Measurements from ENCODE around the gene ZHX3. TPM values are rescaled to one million over a fixed set of nuclear protein-coding genes. Genes with fewer than 3 reads are reported as not detected.

Gene ZHX3
- total and polyA plus RNA-seq, 2 donors from 2014 or later: 24.7 to 153 TPM

DNA sequence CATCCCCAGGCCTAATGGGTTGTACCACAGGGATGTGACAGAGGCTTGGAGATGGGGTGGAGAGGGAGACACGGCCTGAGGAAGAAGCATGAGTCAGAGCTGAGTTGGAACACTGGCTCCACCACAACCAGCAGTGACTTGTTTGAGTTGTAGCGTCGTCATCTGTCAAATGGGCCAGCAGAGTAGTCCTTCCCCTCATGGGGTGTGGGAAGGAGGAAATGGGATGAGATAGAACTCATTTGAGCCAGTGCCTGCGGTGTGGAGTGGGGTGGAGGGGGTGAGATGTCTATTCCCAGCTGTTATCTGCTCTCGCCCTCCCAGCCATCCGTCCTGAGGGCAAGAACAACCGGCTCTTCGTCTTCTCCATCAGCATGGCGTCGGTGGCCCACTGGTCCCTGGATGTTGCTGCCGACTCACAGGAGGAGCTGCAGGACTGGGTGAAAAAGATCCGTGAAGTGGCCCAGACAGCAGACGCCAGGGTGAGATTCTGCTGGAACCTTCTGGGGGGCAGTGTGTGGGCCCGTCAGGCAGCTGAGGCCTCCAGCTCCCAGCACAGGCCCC lies 147.7 kb downstream of the ZHX3 start:
- DNase-seq: peak in 1 of 5 donors; percentile 25

DNA sequence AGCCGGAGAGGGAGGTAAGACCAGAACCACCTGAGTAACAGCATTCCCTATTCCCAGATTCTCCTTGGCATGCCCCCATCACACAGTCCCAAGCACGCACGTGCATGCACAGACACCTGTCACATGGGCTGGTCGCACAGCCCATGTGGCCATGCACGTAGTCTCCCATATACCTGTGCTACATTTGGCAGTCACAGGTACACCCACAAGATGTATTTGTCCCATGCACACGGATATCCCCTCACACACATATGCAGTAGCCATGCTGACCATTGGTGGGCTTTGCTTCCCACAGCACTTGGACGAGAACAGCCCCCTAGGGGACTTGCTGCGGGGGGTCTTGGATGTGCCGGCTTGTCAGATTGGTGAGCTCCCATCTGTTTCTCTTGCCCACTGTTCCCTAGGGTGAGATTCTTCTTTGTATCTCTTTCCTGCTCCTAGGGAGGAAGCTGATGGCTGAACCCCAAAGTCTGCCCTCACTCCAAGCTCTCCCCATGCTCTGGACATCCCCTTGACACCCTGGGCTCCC lies 148.3 kb downstream of the ZHX3 start:
- Histone ChIP-seq H3K4me3 (ENCODE audit: low read length in 3 of 3) (no peak overlapping the region), H3K9me3 (ENCODE audit: control insufficient read depth in 2 of 3, insufficient read depth in 1 of 3, low read length in 3 of 3) (no peaks in the 10 kb centered on the region), H3K27ac (ENCODE audit: low read depth in 2 of 2, low read length in 2 of 2) (no peak overlapping the region), H3K4me1 (ENCODE audit: control insufficient read depth in 2 of 3, insufficient read depth in 2 of 3, low read depth in 1 of 3, low read length in 3 of 3) (peaks cover 0 to 9% (median 0%) of the 10 kb centered on the region in 3 donors), H3K9ac (ENCODE audit: low read length in 3 of 3) (no peak overlapping the region), H3K36me3 (ENCODE audit: control insufficient read depth in 2 of 3, insufficient read depth in 3 of 3, low read length in 3 of 3) (peaks cover 13 to 62% (median 56%) of the 10 kb centered on the region in 3 donors), H3K27me3 (ENCODE audit: control insufficient read depth, insufficient read depth, low read length) (no peaks in the 10 kb centered on the region)
- TF ChIP-seq, protein P1, sequence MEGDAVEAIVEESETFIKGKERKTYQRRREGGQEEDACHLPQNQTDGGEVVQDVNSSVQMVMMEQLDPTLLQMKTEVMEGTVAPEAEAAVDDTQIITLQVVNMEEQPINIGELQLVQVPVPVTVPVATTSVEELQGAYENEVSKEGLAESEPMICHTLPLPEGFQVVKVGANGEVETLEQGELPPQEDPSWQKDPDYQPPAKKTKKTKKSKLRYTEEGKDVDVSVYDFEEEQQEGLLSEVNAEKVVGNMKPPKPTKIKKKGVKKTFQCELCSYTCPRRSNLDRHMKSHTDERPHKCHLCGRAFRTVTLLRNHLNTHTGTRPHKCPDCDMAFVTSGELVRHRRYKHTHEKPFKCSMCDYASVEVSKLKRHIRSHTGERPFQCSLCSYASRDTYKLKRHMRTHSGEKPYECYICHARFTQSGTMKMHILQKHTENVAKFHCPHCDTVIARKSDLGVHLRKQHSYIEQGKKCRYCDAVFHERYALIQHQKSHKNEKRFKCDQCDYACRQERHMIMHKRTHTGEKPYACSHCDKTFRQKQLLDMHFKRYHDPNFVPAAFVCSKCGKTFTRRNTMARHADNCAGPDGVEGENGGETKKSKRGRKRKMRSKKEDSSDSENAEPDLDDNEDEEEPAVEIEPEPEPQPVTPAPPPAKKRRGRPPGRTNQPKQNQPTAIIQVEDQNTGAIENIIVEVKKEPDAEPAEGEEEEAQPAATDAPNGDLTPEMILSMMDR (IDR thresholded peaks at IDR 0.05; ENCODE audit: borderline replicate concordance, extremely low read depth, insufficient read depth): no peak
- intact Hi-C loops (cut with DNase I): no loop called here
- no peak for FAIRE-seq
- peak in 1 of 5 donors; percentile 16 for DNase-seq

More for the DNA sequence above, 147.7 kb downstream of the ZHX3 start:
- FAIRE-seq: no peak
- no peaks in the 10 kb centered on the region for H3K9me3 ChIP-seq (ENCODE audit: control insufficient read depth in 2 of 3, insufficient read depth in 1 of 3, low read length in 3 of 3)
- TF ChIP-seq, protein P1 (IDR thresholded peaks at IDR 0.05; ENCODE audit: borderline replicate concordance, extremely low read depth, insufficient read depth): no peak
- peaks cover 13 to 60% (median 55%) of the 10 kb centered on the region in 3 donors for H3K36me3 ChIP-seq (ENCODE audit: control insufficient read depth in 2 of 3, insufficient read depth in 3 of 3, low read length in 3 of 3)
- intact Hi-C loops (cut with DNase I): loop anchor here (5.0 to 10.0 kb wide), 2 partner anchors 65 to 167 kb away; no protein-coding TSS in a partner anchor
- H3K27me3 ChIP-seq (ENCODE audit: control insufficient read depth, insufficient read depth, low read length): no peaks in the 10 kb centered on the region
- H3K9ac ChIP-seq (ENCODE audit: low read length in 3 of 3): no peak overlapping the region
- H3K27ac ChIP-seq (ENCODE audit: low read depth in 2 of 2, low read length in 2 of 2): no peak overlapping the region
- H3K4me3 ChIP-seq (ENCODE audit: low read length in 3 of 3): no peak overlapping the region
- peaks cover 0 to 9% (median 0%) of the 10 kb centered on the region in 3 donors for H3K4me1 ChIP-seq (ENCODE audit: control insufficient read depth in 2 of 3, insufficient read depth in 2 of 3, low read depth in 1 of 3, low read length in 3 of 3)

DNA sequence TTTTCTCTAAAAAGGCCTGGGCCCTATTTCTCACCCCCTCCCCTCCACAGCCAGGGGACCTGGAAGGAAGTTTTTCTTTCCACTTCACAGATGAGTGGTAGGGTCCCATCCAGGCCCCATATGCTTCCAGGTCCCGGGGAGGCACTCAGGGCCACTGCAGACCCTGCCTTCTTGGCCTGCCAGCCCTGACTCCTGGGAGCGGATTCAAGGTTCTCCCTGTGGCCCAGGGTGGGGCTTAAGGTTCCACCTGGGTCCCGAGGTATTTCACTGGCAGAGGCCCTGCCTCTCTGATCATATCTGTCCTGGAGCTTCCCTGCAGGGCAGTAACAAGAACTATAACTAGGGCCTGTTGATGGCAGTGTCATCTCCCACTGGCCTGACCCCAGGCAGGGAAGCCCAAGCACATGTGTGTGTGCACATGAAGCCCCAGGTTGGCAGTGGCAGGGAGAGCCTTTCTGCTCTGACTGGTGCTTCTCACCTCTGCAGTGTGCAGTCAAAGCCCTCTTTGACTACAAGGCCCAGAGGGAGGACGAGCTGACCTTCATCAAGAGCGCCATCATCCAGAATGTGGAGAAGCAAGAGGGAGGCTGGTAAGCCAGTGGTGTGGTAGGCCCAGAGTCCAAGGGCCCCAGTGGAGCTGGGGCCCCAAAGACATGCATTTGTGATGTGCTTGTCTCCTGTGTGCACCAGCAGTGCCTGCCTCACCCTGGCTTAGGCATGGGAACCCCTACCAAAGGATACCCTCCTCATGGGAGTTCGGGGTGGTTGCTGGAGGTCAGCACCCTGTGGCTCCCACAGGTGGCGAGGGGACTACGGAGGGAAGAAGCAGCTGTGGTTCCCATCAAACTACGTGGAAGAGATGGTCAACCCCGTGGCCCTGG lies 149.0 kb downstream of the ZHX3 start:
- H3K4me3 ChIP-seq (ENCODE audit: low read length in 3 of 3): no peak overlapping the region
- H3K9ac ChIP-seq (ENCODE audit: low read length in 3 of 3): no peak overlapping the region
- no peak for FAIRE-seq
- no peak overlapping the region for H3K27ac ChIP-seq (ENCODE audit: low read depth in 2 of 2, low read length in 2 of 2)
- H3K36me3 ChIP-seq (ENCODE audit: control insufficient read depth in 2 of 3, insufficient read depth in 3 of 3, low read length in 3 of 3): peaks cover 15 to 62% (median 57%) of the 10 kb centered on the region in 3 donors
- peaks cover 0 to 9% (median 0%) of the 10 kb centered on the region in 3 donors for H3K4me1 ChIP-seq (ENCODE audit: control insufficient read depth in 2 of 3, insufficient read depth in 2 of 3, low read depth in 1 of 3, low read length in 3 of 3)
- TF ChIP-seq, protein P1 (IDR thresholded peaks at IDR 0.05; ENCODE audit: borderline replicate concordance, extremely low read depth, insufficient read depth): no peak
- intact Hi-C loops (cut with DNase I): no loop called here
- peak in 1 of 5 donors; percentile 24 for DNase-seq
- no peaks in the 10 kb centered on the region for H3K27me3 ChIP-seq (ENCODE audit: control insufficient read depth, insufficient read depth, low read length)
- H3K9me3 ChIP-seq (ENCODE audit: control insufficient read depth in 2 of 3, insufficient read depth in 1 of 3, low read length in 3 of 3): no peaks in the 10 kb centered on the region

All from kidney (tissue), 14 donors.